PFSK-1 (cell line): ENCODE data around the gene CEP68.

ENCODE experiments used
- FOXP2 ChIP-seq: optimal IDR thresholded peaks from 2 replicates; pipeline ENCODE3; 2011; ENCODE audit warnings: borderline replicate concordance, control low read depth, inconsistent platforms; ENCODE audit not compliant: insufficient read depth; ENCODE audit errors: extremely low read length, extremely low read depth
- POLR2AphosphoS5 ChIP-seq: IDR thresholded peaks from 2 replicates; pipeline ENCODE4 v1.6.1; 2012; ENCODE audit warnings: low read depth, mild to moderate bottlenecking, control low read depth, low read length, moderate library complexity
- SIN3A ChIP-seq: IDR thresholded peaks from 2 replicates; pipeline ENCODE4 v1.6.1; 2012; ENCODE audit warnings: mild to moderate bottlenecking, low read length, moderate library complexity, borderline replicate concordance; ENCODE audit not compliant: insufficient read depth
- TAF1 ChIP-seq: IDR thresholded peaks from 2 replicates; pipeline ENCODE4 v1.6.1; 2012; ENCODE audit warnings: low read length, control low read depth, borderline replicate concordance; ENCODE audit not compliant: insufficient read depth
- TF ChIP-seq, protein P1 (sequence below), 2 experiments: IDR thresholded peaks; 2 replicates each; pipeline versions ENCODE4 v1.6.1 to v1.8.0; 2011 to 2012; ENCODE audit warnings: low read depth in 2 of 2, low read length in 2 of 2, control low read depth in 1 of 2, inconsistent platforms in 1 of 2, mild to moderate bottlenecking in 1 of 2, moderate library complexity in 1 of 2; ENCODE audit not compliant: insufficient read depth in 1 of 2

Gene CEP68

DNA sequence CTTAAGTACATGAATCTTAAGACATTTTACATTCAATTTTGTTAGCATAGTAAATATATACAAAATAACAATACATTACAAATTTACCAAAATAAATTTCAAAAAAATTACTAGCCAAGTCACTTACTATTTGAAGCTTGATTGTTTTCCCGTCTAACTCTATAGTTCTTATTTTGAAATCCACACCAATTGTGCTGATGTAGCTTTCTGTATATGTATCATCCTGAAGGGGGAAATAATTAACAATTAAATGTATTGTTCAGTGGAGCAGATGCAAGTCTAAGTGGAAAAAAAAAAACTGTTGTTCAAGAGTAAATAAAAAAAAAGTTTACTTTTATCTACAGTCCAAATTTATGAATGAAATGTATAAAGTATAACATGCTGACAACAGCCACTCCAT lies 41.6 kb downstream of the CEP68 start:
- TF ChIP-seq TAF1, result no peak

DNA sequence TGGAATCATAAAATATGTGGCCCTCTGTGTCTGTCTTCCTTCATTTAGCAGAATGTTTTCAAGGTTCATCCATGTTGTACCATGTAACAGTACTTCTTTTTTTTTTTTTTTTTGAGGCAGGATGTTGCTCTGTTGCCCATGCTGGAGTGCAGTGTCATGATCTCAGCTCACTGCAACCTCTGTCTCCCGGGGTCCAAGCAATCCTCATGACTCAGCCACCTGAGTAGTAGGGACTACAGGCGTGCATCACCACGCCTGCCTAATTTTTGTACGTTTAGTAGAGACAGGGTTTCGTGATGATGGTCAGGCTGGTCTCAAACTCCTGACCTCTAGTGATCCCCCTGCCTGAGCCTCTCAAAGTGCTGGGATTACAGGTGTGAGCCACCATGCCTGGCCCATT lies 42.5 kb downstream of the CEP68 start:
- TF ChIP-seq, protein P1, sequence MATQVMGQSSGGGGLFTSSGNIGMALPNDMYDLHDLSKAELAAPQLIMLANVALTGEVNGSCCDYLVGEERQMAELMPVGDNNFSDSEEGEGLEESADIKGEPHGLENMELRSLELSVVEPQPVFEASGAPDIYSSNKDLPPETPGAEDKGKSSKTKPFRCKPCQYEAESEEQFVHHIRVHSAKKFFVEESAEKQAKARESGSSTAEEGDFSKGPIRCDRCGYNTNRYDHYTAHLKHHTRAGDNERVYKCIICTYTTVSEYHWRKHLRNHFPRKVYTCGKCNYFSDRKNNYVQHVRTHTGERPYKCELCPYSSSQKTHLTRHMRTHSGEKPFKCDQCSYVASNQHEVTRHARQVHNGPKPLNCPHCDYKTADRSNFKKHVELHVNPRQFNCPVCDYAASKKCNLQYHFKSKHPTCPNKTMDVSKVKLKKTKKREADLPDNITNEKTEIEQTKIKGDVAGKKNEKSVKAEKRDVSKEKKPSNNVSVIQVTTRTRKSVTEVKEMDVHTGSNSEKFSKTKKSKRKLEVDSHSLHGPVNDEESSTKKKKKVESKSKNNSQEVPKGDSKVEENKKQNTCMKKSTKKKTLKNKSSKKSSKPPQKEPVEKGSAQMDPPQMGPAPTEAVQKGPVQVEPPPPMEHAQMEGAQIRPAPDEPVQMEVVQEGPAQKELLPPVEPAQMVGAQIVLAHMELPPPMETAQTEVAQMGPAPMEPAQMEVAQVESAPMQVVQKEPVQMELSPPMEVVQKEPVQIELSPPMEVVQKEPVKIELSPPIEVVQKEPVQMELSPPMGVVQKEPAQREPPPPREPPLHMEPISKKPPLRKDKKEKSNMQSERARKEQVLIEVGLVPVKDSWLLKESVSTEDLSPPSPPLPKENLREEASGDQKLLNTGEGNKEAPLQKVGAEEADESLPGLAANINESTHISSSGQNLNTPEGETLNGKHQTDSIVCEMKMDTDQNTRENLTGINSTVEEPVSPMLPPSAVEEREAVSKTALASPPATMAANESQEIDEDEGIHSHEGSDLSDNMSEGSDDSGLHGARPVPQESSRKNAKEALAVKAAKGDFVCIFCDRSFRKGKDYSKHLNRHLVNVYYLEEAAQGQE (IDR thresholded peaks at IDR 0.05; ENCODE audit: insufficient read depth in 1 of 2, low read depth in 2 of 2, low read length in 2 of 2), result no peak
- TF ChIP-seq POLR2AphosphoS5, result no peak
- no peak for TF ChIP-seq SIN3A
- TF ChIP-seq FOXP2, result no peak
- TF ChIP-seq TAF1, result no peak

DNA sequence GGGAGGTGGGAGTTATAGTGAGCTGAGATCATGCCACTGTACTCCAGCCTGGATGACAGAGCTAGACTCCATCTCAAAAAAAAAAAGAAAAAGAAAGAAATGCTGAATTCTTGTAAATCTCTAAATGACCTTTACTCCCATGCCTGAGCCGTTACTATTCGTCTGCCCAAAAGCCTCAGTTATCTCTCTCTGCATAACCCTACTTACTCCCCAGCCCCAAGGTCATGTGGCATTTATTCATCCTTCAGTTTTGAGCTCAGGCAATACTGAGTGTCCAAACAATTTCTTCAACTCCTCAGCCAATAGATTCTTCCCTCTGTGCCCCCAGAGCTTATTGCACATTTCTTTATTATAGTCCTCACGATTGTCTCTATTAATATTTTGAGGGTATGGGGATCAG lies 44.9 kb downstream of the CEP68 start:
- TF ChIP-seq TAF1 (no peak), SIN3A (no peak), POLR2AphosphoS5 (no peak), FOXP2 (no peak)
- TF ChIP-seq, protein P1 (IDR thresholded peaks at IDR 0.05; ENCODE audit: insufficient read depth in 1 of 2, low read depth in 2 of 2, low read length in 2 of 2), result no peak

- TF ChIP-seq SIN3A (no peak), TAF1 (no peak), FOXP2 (no peak), POLR2AphosphoS5 (no peak)
- TF ChIP-seq, protein P1 (IDR thresholded peaks at IDR 0.05; ENCODE audit: insufficient read depth in 1 of 2, low read depth in 2 of 2, low read length in 2 of 2), result no peak
These were observed 46.9 kb downstream of the CEP68 start for GRCh38 chr2:65103013-65103715.

DNA sequence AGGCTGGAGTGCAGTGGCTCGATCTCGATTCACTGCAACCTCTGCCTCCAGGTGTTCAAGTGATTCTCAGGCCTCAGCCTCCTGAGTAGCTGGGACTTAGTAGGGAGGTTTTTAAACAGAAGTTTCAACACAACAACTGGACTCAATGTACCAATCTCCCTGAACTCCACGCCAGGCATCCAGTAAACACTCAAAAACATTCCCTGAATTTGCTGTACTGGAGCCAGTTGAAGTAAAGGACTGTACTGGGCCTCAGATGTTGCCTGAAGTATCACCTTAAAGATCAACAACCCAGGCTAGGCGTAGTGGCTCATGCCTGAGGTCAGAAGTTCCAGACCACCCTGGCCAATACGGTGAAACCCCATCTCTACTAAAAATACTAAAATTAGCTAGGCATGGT lies 51.3 kb downstream of the CEP68 start:
- TF ChIP-seq, protein P1 (IDR thresholded peaks at IDR 0.05; ENCODE audit: insufficient read depth in 1 of 2, low read depth in 2 of 2, low read length in 2 of 2), result no peak
- TF ChIP-seq SIN3A (no peak), FOXP2 (no peak), POLR2AphosphoS5 (no peak), TAF1 (no peak)
